MV-4-11 (cell line): ENCODE results near the gene CRYGA.
"Not testable (repeated sequence)": the region's sequence is repeated elsewhere in the genome, so short reads cannot be mapped to it uniquely, and the experiment has no call there.

Experiments used
- DNase-seq: peaks from one replicate; lab custom pipeline; 2025; lab: John Stamatoyannopoulos, UW

Gene CRYGA

DNA sequence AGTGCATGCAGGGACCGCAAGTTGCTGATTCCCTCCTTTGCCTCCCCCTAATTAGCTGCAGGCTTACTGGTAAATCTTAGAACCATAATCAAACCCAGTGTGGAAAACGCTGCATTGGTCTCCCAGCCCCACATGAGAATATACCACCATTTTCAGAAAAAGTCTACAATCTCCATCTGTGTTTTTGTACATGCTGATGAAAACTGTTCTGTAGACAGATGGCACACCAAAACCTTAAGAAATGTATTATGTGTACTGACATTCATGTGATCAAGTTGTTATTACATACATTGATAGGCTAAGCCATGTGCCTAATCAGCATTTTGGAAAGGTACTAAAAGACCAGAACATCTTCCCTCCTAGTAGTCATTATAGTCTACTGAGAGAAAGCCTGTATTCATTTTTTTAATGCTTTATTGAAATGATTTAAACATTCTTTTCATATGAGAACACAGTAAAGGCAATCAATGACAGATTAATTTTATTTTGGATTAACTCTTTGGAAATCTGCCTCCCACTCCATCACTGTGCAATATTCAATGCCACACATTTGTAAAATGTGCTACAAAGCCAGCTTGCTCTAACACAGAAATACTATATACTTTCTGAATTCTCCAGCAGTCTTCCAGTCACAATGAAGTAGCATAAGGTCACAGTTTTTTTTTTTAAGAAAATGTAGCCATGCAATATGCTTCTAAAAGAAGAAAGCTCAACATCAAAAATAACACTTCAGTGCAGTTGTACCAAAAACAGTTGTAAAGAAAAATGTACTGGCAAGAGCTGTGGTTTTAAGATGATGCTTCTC, 1.8 kb upstream of the CRYGA start:
- no peak for DNase-seq

DNA sequence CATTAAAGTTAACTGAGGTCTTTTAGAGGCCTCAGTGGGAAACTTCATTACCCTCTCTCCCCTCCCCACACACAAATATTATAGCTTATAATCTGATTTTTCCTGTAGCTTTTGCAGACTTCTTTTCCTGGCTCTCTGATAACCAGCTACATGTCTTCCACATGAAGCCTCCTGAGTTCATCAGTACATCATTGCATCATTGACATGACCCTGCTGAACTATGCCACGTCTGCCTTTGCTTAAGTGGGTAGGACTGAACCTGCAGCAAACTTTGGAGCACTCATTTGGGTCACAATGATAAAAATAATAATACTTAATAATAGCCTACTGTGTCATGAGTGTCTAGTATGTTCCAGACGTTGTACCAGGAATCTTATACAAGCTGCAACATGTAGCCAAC, 7.0 kb downstream of the CRYGA start:
- no peak for DNase-seq

GRCh38 chr2:208153156-208153555, 10.2 kb downstream of the CRYGA start:
- DNase-seq, result no peak

- peak; percentile 79 for DNase-seq
Measured at GRCh38 chr2:208150956-208151355, 12.4 kb downstream of the CRYGA start.

GRCh38 chr2:208150094-208150493, 13.3 kb downstream of the CRYGA start:
- no peak for DNase-seq

- DNase-seq, result no peak
Measured at GRCh38 chr2:208148803-208149202, 14.6 kb downstream of the CRYGA start.

DNA sequence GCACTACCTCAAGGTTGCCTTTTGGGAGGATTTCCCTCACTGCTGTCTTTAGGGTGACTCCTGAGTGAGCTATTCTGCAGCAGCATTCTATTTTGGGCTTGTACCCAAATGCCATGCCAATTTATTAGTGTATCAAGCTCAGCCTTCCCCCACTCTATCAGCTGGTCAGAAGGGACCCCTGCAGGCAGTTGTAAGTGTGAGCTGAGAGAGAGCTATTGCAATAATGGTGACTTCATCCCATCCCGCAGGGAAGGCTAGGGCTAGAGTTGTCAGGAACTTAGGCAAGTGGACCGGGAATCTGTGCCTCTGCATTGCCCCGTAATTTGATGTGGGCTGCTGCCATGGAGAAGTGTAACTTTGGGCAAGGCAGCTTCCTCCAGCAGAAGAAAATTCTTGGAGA, 15.6 kb downstream of the CRYGA start:
- no peak for DNase-seq

DNA sequence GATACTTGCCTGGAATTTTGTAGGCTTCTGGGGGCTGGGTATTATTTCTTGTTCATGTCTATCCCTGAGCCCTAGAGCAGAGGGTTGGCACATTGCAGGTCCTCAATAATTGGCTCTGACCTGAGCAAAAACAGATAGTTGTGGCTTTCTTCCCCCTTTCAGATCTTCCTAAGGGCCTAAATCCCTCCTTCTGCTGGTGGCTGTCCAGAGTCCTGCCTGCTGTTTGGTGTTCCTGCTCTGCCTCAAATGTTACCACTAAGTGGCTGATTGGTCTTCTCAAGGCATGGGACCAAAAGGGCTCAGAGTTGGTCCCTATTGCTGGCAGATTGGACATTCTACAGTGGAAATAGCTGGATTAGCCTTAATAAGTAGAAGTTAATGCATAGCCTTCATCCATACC, 16.4 kb downstream of the CRYGA start:
- DNase-seq, result no peak

- DNase-seq, result no peak
Measured at GRCh38 chr2:208146006-208146405, 17.4 kb downstream of the CRYGA start, which contains the start of gene CRYGB. TSS of gene CRYGB (minus strand) at chr2:208146158. CDS start at chr2:208146120, 38 bp downstream.

DNA sequence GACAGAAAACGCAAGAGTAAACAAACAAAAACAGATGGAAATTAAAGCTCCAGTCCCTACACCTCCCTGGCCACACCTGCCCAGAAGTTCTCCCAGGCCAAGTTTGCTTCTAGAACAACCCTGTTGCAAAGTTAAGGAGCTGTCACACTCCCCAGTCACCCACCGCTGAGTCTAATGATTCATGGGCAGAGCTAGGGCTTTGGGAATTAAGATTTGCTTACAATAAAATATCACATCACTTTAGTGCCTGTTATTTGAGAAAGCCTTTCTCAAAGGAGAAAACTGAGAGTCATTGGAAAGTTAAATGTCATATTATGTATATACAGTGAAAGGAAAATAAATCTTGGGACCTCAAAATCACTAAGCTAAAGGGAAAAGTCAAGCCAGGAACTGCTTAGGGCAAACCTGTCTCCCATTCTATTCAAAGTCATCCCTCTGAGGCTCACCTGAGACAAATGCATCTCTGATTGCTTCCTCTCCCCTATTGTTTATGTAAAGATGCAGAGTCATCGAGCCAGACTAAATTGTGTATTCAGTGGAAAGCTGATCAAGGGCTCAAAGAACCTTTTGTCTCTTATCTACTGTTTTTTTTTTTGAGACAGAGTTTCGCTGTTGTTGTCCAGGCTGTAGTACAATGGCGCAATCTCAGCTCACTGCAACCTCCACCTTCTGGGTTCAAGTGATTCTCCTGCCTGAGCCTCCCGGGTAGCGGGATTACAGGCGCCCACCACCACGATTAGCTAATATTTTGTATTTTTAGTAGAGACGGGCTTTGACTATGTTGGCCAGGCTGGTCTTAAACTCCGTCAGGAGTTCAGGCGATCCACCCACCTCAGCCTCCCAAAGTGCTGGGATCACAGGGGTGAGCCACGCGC, 20.2 kb downstream of the CRYGA start:
- DNase-seq, result no peak

DNA sequence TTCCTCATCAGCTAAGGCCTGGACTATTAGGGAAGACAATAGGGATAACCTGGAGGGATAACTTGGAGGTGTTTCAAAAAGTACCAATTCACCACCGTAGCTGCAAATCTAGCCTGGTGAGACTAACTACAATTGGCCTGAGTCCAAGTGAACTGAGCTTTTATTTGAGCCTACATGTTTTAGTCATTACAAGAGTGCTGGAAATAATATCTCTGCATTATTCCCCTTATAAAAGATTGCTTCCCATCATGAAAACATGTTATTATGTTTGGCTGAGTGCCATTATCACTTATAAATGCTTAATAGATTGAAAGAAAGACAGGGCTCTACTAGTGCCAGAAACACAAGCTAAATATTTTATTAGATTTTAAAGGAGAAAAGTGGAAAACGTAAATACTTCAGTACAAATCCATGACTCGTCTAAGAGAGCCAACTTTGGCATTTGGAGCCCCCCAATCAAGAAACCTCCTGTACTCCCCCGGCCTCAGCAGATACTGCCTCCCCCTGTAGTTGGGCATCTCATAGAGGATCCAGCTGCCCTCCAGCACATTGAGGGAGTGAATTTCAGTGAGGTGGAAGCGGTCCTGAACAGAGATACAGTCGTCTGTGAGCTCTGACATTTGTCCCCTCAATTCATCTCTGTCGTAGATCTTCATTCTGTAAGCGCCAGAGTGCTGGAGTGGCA, 21.0 kb downstream of the CRYGA start:
- no peak for DNase-seq

DNA sequence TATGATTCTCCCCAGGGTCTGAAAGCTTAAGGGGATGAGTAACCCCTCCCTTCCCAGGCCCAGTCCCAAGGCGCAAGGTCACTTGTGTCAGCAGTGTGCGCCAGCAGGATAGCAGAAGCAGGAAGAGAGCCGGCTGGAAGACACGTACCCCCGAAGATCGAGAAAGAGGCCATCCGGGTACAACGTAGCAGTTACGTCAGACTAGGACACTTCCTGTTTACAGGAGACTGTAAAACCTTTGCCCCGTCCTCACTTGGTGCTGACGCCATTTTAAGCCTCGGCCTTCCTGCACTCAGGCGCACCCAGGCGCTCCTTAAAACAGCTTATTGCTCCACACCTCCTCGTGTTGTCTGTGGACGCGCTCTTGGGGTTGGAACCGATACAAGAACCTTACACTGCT, 23.9 kb downstream of the CRYGA start:
- DNase-seq, result peak; percentile 21

DNA sequence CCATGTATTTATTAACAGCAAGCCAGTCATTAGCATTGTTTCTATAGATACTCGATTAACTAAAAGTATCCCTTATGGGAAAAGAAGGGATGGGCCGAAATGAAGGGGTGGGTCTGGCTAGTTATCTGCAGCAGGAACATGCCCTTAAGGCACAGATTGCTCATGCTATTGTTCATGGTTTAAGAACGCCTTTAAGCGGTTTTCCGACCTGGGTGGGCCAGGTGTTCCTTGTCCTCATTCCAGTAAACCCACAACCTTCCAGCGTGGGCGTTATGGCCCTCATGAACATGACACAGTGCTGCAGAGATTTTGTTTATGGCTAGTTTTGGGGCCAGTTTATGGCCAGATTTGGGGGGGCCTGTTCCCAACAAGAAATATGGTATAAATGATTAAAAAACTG, 25.1 kb downstream of the CRYGA start:
- not testable (repeated sequence) for DNase-seq

GRCh38 chr2:208136716-208137094, 26.7 kb downstream of the CRYGA start:
- no peak for DNase-seq

- no peak for DNase-seq
Measured at GRCh38 chr2:208135794-208136715, 27.3 kb downstream of the CRYGA start.

GRCh38 chr2:208134928-208135586, 28.3 kb downstream of the CRYGA start:
- peak; percentile 54 for DNase-seq

- DNase-seq, result no peak
Measured at GRCh38 chr2:208130712-208131110, 32.7 kb downstream of the CRYGA start.

DNA sequence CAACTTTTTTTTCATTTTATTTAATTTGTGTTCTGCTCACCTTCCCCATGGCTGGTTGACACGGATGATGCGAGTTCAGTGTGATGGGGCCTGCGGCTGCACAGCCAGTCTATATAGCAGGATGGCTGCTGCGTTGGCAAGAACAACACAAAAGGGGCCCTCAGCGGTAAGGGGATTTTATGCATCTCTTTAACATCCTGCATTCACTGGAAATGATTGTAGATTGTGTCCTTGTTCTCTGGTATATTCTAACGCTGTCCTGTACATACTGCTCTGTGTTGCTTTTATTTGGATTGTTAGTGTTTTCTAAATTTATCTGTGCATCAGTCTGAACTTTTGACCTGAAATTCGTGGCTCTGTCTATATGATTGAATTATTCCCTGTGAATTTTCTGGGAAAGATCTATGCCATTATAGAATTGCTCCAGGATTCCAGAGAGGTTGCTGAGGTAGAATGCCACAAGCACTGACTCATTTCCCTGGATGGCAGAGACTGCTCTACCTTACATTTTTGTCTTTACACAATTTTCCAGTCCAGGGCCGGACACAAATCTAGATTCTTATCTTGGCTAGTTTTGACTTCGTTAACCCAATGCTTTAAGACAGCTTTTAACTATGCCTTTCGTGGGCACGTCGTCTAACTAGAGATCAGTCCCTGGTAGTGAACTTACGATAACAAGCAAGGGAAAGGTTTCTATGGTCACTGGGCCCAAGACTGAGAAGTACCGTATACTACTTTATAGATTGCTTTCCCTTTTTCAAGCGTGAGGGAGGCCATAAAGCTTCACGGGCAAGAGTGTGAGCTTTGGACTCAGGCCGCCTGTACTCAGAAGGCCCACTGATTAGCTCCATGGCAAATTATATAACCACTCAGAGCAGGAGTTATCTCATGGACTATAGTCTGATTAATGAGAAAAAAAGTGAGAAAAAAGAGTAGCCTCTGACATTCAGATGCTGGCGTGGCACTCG, 33.4 kb downstream of the CRYGA start, which contains the start of gene CRYGC:
CRYGC (minus strand) TSS at position 85 of the 968 bp plus-strand sequence; CDS start at position 49, 36 bp downstream.
- no peak for DNase-seq

DNA sequence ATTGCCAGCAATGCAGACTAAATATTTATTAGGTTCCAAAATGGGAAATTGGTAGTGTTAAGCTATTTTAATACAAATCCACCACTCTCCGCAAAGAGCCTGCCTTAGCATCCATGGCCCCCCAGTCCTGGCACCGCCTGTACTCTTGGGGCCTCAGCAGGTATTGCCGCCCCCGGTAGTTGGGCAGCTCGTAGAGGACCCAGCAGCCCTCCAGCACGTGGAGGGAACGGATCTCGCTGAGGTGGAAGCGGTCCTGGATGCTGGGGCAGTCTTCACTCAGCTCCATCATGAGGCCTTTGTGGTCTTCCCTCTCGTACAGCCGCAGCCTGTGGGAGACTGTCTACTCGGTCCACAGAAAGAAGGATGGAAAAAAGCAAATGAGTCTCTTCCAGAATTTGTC, 35.3 kb downstream of the CRYGA start:
- no peak for DNase-seq

- no peak for DNase-seq
Measured at GRCh38 chr2:208127090-208127489, 36.3 kb downstream of the CRYGA start.
